SIG-M5 treated with dmso at 0.1 percent for 504 hours (cell line): ENCODE results near the gene RASGEF1B.

ENCODE experiments used
- DNase-seq: peaks from one replicate; lab custom pipeline; 2025; ENCODE audit not compliant: unreplicated experiment; lab: John Stamatoyannopoulos, UW

The RASGEF1B gene

DNA sequence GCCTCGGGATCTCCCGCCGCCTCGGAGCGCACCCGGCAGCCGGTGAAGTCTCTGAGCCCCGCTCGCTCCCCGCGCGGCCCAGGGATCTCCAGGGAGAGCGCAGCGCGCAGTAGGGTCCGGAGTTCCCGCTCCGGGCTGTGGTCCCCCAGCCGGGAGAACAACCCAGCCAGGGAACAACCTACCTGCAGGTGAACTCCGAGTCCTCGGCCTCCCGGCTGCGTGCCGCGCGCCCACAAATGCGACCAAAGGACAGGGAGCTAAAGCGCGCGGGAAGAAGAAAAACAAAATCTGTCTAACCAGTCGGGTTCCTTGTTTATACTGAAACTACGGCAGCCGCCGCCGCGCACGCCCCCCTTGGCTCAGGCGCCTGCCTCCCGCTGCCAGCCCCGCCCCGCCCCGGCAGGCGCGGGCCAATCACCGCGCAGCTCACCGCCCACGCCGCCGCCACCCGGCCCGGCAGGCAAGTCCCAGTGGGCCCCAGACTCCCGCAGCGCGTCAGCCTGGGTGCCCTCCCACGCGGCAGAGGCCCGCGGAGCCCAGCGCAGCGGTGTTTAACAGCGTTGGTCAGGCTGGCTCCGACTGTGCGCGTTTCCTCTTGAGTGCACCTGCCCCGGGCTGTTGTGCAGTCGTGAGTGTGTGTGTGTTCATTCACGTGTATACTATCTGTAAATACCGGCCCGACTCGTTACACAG lies at the start of gene RASGEF1B:
Gene RASGEF1B, minus strand, starts transcription at position 320 of the 693 bp plus-strand sequence. CDS start 12,399 bp downstream, outside the sequence.
- DNase-seq: peak; percentile 73

- no peak for DNase-seq
Observed at GRCh38 chr4:81519856-81520255, 48.1 kb upstream of the RASGEF1B start.

- no peak for DNase-seq
Observed at GRCh38 chr4:81519427-81519773, 47.7 kb upstream of the RASGEF1B start.

DNA sequence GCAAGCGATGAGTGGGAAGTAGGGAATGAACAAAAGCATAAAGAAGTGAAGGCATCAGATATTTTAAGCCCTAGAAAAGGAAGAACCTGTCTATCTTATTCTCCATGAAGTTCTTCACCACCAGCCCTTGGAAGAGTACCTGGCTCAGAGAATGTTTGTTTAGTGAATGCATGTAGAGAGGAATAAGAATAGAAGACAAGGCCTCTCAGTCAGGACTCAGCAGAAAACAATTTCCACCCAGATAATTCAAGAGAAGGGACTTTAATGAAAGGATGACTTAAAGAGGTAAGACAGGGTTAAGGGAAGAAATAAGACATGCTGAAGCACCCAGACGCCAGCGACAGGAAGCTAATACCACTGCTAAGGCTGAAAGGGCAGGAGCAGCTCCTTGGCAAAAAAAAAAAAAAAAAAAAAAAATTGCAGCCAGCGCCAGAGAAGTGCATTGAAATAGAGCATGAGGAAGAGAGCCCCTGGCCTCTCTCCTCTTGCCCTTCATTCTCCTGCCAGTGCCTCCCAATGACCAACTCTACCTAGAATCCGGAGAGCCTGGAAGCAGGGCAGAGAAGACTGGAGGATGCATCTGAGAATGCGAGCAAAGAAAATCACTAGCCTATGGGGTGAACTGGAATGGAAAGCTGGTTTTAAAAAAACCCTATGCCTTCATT lies 47.2 kb upstream of the RASGEF1B start:
- no peak for DNase-seq

GRCh38 chr4:81516241-81516640 lies 44.5 kb upstream of the RASGEF1B start:
- DNase-seq: no peak

- no peak for DNase-seq
Observed at GRCh38 chr4:81512757-81513501, 41.2 kb upstream of the RASGEF1B start.

DNA sequence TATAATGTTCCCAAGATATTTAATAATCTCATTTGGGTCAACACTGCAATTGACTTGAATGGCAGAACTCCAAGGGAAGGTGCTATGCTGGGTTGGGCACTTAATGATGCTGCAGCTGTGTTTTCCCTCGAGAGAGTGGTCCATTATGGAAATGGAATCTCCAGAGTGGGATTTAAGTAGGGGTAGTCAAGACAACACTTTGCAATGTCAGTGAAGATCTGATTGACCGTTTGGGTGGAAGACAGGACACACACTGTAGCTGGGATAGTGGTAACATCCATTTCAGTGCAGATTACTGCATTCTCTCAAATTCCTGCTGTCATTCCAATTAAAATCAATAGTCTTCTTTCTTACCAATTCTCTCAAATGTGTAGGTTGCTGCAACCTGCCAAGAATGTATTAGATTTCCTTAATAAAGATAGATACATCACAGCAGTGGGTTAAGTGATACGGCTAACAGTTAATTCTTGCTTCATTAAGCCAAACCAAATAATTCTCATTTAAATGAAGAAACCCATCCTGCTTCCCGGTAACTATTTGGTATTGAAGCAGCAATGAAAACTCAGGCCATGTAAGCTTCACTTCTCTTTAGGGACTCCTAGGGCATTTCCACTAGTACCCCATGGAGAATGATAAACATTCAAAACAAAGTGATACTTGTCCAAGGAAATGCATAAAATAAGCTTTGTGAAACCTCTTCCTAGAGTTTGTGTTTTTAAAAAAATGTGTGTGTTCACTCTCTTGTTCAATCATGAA lies 40.5 kb upstream of the RASGEF1B start:
- no peak for DNase-seq

DNA sequence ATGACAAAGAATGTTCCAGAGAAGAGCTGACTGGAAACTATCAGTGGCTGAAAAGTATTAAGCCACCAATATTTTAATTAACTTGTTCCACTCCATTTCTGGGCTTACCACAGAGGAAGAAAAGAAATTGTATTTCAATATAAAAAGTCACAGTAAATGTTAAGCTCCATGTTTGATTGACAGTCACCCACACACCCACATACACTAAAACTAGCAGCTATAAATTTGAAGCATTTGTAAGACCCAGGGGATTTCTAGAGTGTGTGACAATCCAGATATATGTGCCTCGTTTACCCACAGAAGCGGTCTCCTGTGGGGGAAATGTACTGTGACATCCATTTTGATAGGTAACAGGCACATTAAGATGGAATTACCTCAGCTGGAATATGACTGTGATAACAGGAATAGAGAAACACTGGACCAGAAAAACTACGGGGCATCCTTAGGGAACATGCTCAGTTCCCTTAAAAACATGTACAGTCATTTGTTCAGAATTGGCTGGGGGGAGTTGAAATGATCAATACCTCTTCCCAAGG lies 39.0 kb upstream of the RASGEF1B start:
- no peak for DNase-seq

- DNase-seq: no peak
Observed at GRCh38 chr4:81509822-81510221, 38.1 kb upstream of the RASGEF1B start.

- DNase-seq: peak; percentile 49
Observed at GRCh38 chr4:81509191-81509590, 37.5 kb upstream of the RASGEF1B start.

- no peak for DNase-seq
Observed at GRCh38 chr4:81508411-81509185, 36.9 kb upstream of the RASGEF1B start.

DNA sequence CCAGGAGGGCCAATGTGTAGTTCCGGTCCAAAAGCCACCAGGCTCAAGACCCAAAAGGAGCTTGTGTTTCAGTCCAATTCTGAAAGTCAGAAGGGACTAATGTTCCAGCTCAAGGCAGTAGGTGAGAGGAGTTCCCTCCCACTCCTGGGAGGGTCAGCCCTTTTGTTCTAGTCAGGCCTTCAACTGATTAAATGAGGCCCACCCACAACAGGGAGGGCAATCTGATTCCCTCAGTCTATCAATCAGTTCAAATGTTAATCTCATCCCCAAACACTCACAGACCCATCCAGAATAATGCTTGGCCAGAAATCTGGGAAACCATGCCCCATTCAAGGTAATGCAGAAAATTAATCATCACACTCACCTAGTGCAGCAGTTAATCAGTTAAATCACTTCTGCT lies 35.8 kb upstream of the RASGEF1B start:
- no peak for DNase-seq

GRCh38 chr4:81506731-81507130 lies 35.0 kb upstream of the RASGEF1B start:
- no peak for DNase-seq

GRCh38 chr4:81505726-81506125 lies 34.0 kb upstream of the RASGEF1B start:
- DNase-seq: no peak

DNA sequence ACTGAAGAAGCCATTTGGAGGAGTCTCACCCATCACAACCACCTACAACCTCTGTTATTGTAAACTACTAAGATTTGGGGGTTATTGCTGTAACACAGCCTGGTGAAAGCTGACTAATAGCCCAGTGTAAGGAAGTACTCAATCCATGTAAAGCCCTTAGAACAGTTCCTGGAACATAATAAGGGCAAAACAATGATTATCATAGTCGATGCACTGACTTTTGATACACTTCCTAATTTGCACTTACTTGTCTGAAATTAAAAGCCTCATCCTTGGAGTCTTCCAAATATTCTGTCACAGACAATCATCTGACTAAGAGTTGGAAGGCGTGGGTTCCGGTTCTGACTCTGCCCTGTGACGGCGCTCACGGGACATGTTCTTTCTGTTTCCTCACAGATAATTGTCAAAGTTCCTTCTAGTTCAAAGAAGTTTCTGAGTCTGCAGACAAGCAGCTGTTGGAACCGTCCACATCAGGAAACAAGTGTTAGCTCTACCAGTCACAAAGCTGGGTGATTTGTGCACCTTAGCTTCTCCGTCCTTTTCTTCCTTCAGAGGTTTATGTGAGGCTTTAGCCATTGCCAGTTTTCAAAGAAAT lies 33.4 kb upstream of the RASGEF1B start:
- no peak for DNase-seq

DNA sequence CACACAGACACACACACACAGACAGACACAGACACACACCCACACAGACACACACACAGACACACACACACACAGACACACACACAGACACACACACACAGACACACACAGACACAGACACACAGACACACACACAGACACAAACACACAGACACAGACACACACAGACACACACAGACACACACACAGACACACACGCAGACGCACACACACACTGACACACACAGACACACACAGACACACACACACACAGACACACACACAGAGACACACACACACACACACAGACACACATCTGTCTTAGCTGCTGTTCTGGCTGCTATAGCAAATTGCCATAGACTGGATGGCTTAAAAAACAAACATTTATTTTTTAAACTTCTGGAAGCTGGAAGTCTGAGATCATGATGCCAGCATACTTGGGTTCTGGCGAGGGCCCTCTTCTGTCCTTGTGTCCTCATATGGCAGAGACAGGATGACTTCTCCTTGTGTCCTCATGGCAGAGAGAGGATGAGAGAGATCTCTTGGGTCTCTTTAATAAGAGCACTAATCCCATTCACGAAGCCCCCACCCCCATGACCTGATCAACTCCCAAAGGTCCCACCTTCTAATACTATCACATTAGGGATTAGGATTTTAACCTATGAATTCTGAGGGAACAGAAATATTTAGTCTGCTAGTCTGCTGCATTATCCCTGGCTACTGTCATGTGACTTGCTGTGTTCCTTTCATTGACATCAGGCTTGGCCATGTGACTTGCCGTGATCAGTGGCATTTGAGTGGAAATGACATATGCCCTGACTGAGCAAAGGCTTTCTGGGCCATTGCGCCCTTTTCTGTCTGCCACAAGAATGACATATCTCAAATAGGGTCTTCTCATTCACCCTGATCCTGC lies 32.7 kb upstream of the RASGEF1B start:
- DNase-seq: no peak

GRCh38 chr4:81503586-81503985 lies 31.9 kb upstream of the RASGEF1B start:
- no peak for DNase-seq

DNA sequence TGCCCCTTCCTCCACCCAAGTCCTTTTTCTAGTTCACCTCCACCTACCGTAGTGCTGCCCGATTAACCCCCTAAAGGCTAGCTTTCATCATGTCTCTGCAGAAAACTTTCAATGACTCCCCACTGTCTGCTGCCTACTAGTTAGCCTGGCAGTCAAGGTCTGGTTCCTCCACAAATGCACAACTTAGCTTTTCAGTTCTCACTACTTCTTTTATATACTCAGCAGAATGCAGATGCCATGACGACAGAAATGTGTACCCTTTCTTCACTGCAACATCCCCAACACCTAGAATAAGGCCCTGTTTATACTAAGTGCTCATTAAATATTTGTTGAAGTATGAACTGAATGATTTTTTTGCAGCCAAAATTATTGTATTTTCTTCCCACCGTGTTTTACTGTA lies 30.9 kb upstream of the RASGEF1B start:
- no peak for DNase-seq

DNA sequence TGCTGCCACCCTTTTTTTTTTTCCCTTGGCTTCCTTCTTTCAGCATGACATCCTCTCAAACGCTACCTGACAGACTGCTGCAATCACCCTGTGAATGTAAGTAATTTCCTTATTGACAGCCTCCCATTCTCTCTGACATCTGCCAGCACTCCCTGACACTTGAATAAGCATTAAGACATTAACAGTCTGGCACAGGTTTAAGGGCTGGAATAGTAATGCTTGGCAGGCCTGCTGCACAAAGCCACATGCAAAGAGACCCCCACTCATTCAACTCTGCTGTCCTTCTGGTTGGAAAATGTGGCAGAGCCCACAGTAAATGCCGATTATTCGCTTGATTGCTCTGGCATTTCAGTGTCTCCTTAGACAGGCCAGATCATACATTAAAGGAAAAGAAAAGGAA lies 28.1 kb upstream of the RASGEF1B start:
- DNase-seq: no peak
